ENCODE measurements around the gene ITFG2. TPM values are rescaled to one million over a fixed set of nuclear protein-coding genes. Genes with fewer than 3 reads are reported as not detected.

The ITFG2 gene
- total RNA-seq, 1 experiment from 2014 or later: 41.6 TPM

GRCh38 chr12:2791089-2791488 lies 21.4 kb upstream of the ITFG2 start:
- H3K27me3 ChIP-seq (ENCODE audit: insufficient read depth, low read length): no peaks in the 10 kb centered on the region
- H3K4me1 ChIP-seq (ENCODE audit: insufficient read depth, low read length): no peaks in the 10 kb centered on the region; the same call in 1 of the 2 replicates
- peaks cover 23% of the 10 kb centered on the region for H3K27me3 Mint-ChIP-seq (ENCODE audit: low read depth)
- WGBS (ENCODE audit: extremely low coverage, insufficient read length, low lambda C conversion rate): no CpG with 5 or more reads among the region's 6 CpGs
- H4K8ac ChIP-seq (replicated peaks; ENCODE audit: insufficient read length, low read depth, low read length): no peak overlapping the region
- no peak overlapping the region for H3K27ac ChIP-seq (ENCODE audit: insufficient read length, low read depth, low read length)
- no peak overlapping the region for H3K18ac ChIP-seq (ENCODE audit: insufficient read length, low read depth, low read length)
- no peak overlapping the region for H3K9ac ChIP-seq (ENCODE audit: extremely low read depth, insufficient read length, low read length)
- H3K9me3 ChIP-seq (ENCODE audit: control insufficient read depth, low read depth, low read length): no peaks in the 10 kb centered on the region
- no peak overlapping the region for H2AFZ ChIP-seq (ENCODE audit: low read length)
- peaks cover 2% of the 10 kb centered on the region; the same call in 1 of the 2 replicates for H3K79me2 ChIP-seq (ENCODE audit: insufficient read depth, low read length)
- H3K36me3 Mint-ChIP-seq (ENCODE audit: insufficient read depth in 1 of 3, low read depth in 3 of 3): peaks cover 0 to 2% (median 1%) of the 10 kb centered on the region in 3 experiments; a peak in 3 of 7 replicates
- H4K91ac ChIP-seq (ENCODE audit: insufficient read length, low read depth, low read length): no peak overlapping the region
- H2BK15ac ChIP-seq (ENCODE audit: low read depth, low read length): no peak overlapping the region
- DNase-seq: no peak
- H3K23me2 ChIP-seq (ENCODE audit: insufficient read length, low read depth, low read length, poor library complexity, severe bottlenecking): peaks cover 10% of the 10 kb centered on the region
- no peak overlapping the region for H3K4me3 Mint-ChIP-seq
- H2BK5ac ChIP-seq (ENCODE audit: insufficient read length, low read length): no peak overlapping the region
- no peak overlapping the region for H2AK5ac ChIP-seq (ENCODE audit: insufficient read length, low read length)
- no peak overlapping the region for H3K27ac Mint-ChIP-seq
- no peak overlapping the region for H3K56ac ChIP-seq (ENCODE audit: insufficient read length, low read depth, low read length)
- H2BK20ac ChIP-seq (ENCODE audit: low read depth, low read length, poor library complexity, severe bottlenecking): no peak overlapping the region
- no peak overlapping the region for H3K4ac ChIP-seq (ENCODE audit: low read depth, low read length)
- H4K20me1 ChIP-seq (ENCODE audit: control insufficient read depth, insufficient read depth, insufficient read length): no peaks in the 10 kb centered on the region
- H3K9me3 Mint-ChIP-seq: peaks cover 0 to 1% of the 10 kb centered on the region in 2 experiments; a peak in 2 of 5 replicates
- H2BK12ac ChIP-seq (ENCODE audit: insufficient read length, low read depth, low read length): no peak overlapping the region
- no peak overlapping the region for H3K14ac ChIP-seq (ENCODE audit: insufficient read depth, low read length)
- no peak for TF ChIP-seq CTCF (conservative IDR thresholded peaks at IDR 0.05)
- H2BK120ac ChIP-seq (ENCODE audit: low read depth, low read length, poor library complexity, severe bottlenecking): no peak overlapping the region
- no peak overlapping the region for H3T11ph ChIP-seq (ENCODE audit: low read length)
- H3K79me1 ChIP-seq (ENCODE audit: insufficient read depth, low read depth, low read length, poor library complexity, severe bottlenecking): no peaks in the 10 kb centered on the region
- no peak overlapping the region for H3K4me2 ChIP-seq (ENCODE audit: insufficient read depth, insufficient read length, low read length)
- no peak overlapping the region for H4K5ac ChIP-seq (ENCODE audit: insufficient read length, low read depth, low read length)
- H3K4me1 Mint-ChIP-seq: peaks cover 12 to 20% of the 10 kb centered on the region in 2 experiments
- no peak overlapping the region for H3K23ac ChIP-seq (ENCODE audit: insufficient read length, low read depth, low read length)
